Activated T-cell treated with anti-CD3 and anti-CD28 coated beads for 24 hours (primary cell): ENCODE measurements around the gene KLRF1.

Source experiments
- DNase-seq: peaks from one replicate; pipeline ENCODE4 v3.0.0-alpha.2; 2020; ENCODE audit warnings: low read depth

Gene KLRF1

DNA sequence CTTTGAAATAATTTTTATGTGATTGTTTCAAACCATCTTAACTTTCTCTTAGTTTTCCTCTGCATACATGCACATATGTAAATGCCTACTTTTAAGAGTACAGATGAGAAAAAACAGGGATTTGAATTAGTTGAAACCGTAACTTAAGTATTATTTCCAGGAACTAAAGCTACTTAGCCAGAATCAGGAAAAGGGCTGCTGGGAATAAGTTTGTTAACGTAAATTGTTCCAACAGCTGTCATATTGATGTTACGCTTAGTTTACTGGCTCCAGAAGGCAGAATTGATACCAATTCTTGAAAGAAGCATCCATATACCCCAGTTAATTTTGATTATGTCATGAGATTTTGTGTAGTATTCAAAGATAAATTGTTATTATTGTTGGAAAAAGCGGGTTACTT is 17.9 kb upstream of the KLRF1 start:
- DNase-seq, result no peak

- no peak for DNase-seq
Measured at GRCh38 chr12:9809866-9810265, 17.4 kb upstream of the KLRF1 start.

GRCh38 chr12:9810671-9811070 is 16.6 kb upstream of the KLRF1 start:
- no peak for DNase-seq

- DNase-seq, result no peak
Measured at GRCh38 chr12:9811621-9812020, 15.7 kb upstream of the KLRF1 start.

- DNase-seq, result peak; percentile 89
Measured at GRCh38 chr12:9813821-9814798, 13.2 kb upstream of the KLRF1 start.

GRCh38 chr12:9820281-9820930 is 6.9 kb upstream of the KLRF1 start:
- no peak for DNase-seq

DNA sequence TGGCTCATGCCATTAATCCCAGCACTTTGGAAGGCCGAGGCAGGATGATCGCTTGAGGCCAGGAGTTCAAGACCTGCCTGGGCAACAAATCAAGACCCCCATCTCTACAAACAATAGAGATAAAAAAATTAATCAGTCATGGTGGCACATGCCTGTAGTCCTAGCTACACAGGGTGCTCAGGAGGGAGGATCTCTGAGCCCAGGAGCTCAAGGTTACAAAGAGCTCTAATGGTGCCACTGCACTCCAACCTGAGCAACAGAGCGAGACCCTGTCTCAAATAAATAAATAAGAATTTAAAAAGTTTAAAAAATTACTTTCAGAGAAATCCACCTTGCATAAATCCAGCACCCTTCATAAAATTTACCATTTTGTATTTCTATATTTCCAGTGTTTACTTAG is 2.2 kb downstream of the KLRF1 start:
- DNase-seq, result no peak

DNA sequence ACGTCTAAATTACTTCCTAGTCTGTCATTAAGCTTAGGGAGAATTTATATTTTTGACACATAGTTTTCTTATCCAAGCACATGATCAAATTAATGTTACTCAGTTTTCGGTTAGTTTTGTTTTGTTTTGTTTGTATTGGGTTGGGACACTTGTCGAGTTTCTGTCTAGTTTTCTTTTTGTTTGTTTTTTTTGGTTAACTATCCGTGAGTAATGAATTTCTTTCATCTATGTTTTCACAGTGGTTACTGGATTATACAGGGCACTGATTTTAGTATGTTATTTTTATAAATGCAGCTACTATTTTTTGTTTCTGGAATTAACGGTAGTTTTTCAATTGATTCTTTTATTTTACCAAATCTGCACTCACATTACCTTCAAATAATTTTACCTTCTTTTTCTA is 2.7 kb downstream of the KLRF1 start:
- no peak for DNase-seq

GRCh38 chr12:9831720-9832119 is 4.4 kb downstream of the KLRF1 start:
- DNase-seq, result no peak

GRCh38 chr12:9843407-9843806 is 16.1 kb downstream of the KLRF1 start:
- DNase-seq, result no peak

GRCh38 chr12:9848899-9849298 is 21.6 kb downstream of the KLRF1 start:
- no peak for DNase-seq

DNA sequence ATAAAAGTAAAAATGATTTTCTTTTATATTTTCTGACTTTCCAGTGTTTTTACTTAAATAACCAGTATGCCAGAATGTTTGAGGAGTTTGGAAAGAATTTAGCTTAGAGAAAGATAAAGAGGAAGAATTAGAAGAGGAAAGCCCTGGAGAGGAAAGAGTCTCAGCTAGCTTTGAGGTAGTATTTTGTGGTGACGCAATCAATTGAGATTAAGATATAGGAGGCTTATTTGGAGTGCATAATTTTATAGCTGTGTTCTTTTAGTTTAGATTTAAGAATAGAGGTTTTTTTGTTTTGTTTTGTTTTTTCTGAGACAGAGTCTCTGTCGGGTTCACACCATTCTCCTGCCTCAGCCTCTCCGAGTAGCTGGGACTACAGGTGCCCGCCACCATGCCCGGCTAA is 23.8 kb downstream of the KLRF1 start:
- DNase-seq, result no peak

GRCh38 chr12:9851927-9852326 is 24.6 kb downstream of the KLRF1 start:
- DNase-seq, result no peak

- DNase-seq, result no peak
Measured at GRCh38 chr12:9856151-9856550, 28.9 kb downstream of the KLRF1 start.

- DNase-seq, result no peak
Measured at GRCh38 chr12:9856894-9857293, 29.6 kb downstream of the KLRF1 start.

DNA sequence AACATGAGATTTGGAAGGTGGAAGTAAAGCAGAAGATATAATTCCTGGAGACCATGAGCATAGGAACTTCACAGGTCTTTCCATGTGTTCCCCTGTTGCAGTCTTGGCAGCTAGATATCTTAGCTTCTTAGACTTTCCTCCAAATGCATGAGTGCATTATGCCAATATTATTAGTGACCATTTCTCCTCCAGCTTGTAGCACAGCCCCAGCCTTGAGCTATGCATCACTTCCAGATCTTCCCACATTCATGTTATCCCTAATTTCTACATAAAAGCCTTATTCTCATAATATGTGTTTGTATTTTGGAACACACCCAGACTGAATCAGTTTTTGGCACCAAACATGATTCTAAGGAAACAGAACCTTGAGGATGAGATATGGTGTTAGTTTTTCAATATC is 30.9 kb downstream of the KLRF1 start:
- DNase-seq, result no peak

GRCh38 chr12:9864913-9865675 is 37.8 kb downstream of the KLRF1 start:
- DNase-seq, result no peak

DNA sequence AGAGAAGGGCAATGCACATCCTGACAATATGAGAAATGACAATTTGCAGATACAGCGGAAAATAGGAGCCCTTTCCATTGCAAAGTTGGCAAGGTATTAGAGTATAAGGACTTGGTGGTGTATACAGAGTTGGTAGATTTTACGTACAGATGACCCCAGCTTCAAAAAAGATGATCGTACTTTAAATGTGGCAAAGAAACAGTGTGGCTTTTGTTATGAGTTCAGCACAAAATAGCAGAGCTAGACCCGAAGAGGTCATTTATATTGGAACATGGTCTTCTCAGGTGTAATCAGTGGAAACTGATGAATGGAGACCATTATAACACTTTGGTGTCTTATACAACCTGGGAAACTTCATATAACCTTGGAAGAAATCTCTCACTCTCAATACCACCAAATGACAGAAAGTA is 39.6 kb downstream of the KLRF1 start:
- no peak for DNase-seq

GRCh38 chr12:9867531-9867930 is 40.2 kb downstream of the KLRF1 start:
- DNase-seq, result no peak

DNA sequence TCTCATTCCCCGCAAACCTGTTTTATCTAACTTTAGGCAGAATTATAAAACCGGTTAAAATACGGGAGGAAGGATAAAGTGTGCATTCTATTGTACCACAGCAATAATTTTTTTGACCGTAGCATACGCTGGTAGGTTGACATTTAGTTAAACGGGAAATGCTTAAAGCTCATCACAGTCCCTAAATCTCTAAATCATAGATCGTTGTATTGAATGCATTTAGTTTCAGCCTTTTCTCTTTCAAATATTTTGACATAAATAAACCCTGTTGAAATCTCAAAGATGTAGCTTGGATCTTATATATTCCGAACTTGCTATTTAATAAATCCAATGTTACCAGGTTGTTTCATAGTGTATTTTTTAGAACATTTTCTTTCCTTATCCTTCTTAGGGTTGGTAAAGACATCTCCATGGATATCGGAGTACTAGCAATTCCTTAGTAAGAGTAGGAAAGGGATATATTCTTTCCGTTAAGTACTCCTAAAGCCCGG is 41.1 kb downstream of the KLRF1 start:
- no peak for DNase-seq

DNA sequence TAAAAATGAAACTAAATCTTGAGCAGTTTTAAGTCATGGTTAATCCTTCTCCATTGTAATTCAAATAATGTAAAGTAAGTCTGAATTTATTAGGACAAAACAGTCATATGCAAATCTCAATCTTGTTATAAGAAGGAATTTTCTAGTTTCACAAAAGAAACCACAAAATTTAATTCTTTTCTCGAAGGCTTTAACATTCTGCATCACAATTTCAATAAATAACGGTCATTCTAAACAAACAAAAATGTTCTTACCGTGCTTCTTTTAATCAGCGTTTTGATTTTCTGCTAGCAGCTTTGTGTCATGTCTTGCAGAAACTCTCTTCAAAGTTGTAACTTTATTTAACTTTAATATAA is 41.6 kb downstream of the KLRF1 start:
- DNase-seq, result no peak

DNA sequence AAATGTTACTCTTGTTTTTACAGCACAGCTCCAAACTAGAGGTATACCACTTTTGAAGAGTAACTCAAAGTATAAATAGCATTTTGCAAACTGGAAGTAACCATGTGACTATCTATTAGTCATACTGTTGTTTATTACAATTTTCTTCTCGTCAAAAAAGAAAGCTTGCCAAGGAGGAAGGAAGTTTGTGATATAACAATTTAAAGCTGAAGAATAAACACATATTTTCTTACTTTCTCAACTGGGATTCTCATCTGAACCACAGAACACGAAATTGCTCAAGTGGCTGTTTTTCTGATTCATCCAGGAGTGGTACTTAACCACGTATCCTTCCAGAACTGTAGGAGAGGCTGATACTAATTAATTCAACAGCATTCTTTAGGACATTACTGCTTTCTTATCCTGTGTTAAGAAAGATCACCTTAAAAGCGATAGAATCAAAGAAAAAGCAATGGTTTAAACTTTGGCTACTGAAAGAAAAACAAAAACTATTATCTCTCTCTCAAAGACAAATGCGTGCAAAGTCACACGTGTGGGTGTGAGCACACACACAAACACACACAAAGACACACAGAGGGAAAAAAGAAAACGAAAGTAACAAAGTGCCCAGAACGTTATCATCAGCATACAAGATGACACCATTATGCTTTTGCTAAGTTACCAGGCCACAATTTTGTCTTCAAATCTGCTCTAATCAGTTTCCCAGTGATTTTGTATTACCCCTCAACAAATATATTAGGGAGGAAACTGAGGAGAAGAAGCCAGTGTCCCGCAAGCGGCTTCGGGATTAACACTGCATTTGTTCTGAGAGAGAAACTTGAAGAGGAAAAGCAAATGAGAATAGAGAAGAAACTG is 42.3 kb downstream of the KLRF1 start, which contains the start of gene CLEC2B:
CLEC2B (minus strand) TSS at position 48 of the 855 bp plus-strand sequence.
- DNase-seq, result no peak
